ENCODE data around the gene MAMDC2.

The MAMDC2 gene

GRCh38 chr9:70110194-70111041 is 66.8 kb downstream of the MAMDC2 start:
- no peak for DNase-seq

DNA sequence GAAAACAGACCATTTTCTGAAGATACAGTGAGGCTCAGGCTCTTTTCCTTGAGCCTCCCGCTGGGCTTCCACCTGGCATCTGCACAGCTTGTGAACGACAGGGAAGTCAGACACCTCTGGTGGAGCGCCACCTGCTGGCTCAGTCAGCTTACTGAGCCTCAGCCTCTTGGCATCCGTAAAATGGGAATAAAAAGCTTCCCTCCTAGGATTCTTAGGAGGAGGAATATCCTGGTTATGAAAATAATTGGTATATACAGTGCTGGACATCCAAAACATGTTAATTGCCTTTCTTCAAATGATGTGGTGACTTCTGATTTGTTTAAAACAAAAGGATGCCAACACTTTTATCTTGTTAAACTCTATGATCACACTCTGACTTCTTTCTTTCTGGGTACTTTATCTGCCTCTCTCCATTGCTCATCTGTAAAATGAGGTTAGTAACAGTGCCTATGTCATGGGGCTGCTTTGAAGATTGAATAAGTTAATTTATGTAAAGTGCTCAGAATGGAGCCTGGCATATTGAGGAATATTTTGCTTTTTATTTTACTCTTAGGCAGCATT is 67.5 kb downstream of the MAMDC2 start:
- DNase-seq: peak; percentile 39

DNA sequence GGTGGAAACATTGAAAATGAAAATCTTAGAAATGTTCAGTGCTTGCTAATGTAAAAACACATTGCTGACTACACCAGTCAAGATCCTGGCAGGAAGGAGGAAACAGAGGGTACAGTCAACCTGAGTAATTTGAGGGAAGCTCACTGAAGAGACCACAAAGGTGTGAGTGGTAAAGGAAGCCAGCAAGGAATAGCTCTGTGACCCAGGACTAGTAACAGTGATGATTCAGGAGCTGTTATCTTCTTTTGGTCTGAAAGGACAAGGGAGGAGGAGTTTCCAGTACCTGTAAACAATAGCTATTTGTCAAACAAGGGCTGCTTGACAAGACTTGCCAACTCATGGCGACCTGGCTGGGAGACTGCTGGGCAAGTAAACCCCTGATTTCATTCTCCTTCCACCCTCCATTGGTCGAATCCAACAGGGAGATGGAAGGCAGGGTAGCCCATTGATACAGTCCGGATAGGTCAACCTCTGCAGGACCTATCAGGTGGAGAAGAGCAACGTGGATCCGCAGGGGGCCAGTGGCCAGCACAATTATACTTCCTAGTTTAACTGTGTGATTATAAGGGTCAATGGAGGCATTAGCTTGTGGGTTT is 68.1 kb downstream of the MAMDC2 start:
- no peak for DNase-seq

DNA sequence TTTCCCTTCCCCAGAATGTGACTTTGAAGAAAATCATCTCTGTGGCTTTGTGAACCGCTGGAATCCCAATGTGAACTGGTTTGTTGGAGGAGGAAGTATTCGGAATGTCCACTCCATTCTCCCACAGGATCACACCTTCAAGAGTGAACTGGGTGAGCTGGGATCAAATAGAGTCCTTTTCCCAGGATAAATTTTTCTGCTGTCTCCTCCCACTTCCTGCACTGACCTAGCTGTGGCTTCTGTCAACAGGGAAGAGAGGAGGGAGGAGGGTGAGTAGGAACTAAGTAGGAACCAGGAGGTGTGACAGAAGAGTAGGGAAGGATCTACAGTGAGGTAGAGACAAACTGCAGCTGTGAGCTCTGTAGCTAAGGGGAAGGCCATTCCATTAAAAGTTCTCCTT is 69.3 kb downstream of the MAMDC2 start:
- DNase-seq: no peak

DNA sequence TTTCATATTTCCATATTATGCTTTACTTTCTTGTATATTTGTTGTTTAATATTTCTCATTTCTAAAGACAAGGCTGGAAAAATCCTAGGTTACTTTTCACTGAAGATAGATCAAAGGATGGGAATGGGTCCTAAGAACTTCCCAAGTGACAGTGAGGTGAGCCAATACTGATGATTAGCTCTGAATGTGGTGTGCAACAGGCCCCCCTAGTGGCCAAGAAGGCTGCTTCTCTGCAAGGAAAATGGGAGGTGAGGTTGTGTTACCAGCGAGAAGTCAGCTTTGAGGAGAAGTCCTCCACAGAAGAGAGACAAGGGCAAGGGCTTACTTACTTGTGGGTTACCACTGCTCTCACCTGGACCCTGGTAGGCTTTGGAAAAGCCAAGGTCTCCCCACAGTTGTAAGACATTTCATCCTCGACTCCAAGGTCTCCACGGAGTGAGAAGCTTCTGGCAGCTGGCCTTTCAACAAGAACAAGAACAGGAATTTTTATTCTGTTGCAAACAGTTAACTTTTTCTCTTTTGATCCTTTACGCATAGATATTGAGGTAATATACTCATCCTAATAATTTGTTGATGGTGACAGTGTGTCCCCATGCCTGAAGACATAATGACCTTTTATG is 69.9 kb downstream of the MAMDC2 start:
- peak; percentile 14 for DNase-seq

GRCh38 chr9:70114898-70115297 is 71.2 kb downstream of the MAMDC2 start:
- DNase-seq: no peak

GRCh38 chr9:70117835-70118319 is 74.2 kb downstream of the MAMDC2 start:
- DNase-seq: no peak

- DNase-seq: no peak
Observed at GRCh38 chr9:70119786-70120185, 76.1 kb downstream of the MAMDC2 start.

GRCh38 chr9:70120834-70121510 is 77.3 kb downstream of the MAMDC2 start:
- peak; percentile 6 for DNase-seq

GRCh38 chr9:70121818-70122436 is 78.3 kb downstream of the MAMDC2 start:
- DNase-seq: no peak

DNA sequence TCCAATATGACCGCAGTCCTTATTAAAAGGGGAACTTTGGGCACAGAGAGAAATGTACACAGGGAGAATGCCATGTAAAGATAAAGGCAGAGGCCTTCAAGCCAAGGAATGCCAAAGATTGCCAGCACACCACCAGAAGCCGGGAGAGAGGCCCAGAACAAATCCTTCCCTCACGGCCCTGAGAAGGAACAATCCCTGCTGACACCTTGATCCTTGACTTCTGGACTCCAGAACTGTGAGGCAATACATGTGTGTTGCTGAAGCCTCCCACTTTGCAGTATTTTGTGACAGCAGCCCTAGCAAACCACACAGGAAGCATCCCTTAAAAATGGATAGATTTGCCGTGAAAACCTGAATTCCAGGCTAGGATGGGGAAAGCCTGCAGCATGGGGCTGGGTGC is 80.0 kb downstream of the MAMDC2 start:
- DNase-seq: no peak

DNA sequence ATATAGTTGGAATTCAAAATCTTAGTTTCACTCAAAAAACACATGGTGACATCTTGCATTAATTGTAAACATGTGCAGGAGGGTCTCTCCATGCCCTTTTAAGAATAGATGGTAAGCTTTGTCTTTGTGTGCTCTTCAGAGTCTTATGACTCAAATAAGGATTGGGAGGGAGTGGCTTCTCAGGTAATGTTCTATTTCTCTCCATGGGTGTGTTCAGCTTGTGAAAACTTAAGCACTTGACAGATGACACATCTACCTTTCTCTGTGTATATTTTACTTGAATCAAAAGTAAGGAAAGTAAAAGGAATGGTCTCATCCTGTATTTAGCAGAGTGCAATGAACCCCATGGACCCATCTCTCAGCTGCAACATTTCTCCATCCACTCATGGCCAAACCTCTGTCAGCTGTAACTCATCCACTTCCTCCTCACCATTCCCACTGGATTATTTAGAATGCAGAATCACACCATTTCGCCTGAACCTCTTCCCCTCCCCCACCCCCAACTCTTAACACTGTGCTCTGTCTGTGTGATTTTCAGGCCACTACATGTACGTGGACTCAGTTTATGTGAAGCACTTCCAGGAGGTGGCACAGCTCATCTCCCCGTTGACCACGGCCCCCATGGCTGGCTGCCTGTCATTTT is 82.1 kb downstream of the MAMDC2 start:
- no peak for DNase-seq

GRCh38 chr9:70127036-70127435 is 83.4 kb downstream of the MAMDC2 start:
- DNase-seq: no peak

- DNase-seq: no peak
Observed at GRCh38 chr9:70127540-70128416, 84.1 kb downstream of the MAMDC2 start.

DNA sequence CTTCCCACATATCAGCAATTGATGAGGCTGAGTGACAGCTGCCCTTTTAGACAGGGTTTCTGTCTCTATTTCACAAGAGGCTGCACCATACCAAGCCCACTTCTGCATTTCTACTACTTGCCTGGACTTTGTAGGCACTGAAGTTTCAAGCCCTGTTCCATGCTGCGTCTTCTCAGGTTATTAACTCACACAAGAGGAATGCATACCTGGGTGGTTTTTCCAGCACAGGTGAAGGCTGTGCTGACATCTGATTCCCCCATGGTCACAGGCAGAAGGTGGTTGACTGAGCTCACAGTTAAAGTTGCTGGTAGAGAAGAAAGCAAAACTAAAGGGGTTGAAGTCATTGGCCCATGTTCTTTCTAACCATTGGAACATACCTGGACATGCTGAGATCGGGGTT is 86.6 kb downstream of the MAMDC2 start:
- DNase-seq: no peak

DNA sequence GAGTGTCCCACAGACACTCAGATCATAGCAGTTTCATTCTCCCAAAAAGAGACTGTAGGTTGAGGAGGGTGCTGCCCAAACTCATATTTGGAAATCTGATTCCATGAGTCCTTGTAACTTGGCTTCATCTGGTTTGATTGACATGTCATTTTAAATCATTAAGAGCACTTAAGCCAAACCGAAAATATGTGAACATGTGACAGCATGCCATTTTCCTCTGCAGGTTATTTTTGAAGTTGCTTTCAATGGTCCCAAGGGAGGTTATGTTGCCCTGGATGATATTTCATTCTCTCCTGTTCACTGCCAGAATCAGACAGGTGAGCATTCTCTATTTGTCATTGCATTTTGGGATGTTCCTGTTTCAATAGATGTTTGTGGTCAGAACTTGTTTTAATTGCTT is 87.6 kb downstream of the MAMDC2 start:
- no peak for DNase-seq

DNA sequence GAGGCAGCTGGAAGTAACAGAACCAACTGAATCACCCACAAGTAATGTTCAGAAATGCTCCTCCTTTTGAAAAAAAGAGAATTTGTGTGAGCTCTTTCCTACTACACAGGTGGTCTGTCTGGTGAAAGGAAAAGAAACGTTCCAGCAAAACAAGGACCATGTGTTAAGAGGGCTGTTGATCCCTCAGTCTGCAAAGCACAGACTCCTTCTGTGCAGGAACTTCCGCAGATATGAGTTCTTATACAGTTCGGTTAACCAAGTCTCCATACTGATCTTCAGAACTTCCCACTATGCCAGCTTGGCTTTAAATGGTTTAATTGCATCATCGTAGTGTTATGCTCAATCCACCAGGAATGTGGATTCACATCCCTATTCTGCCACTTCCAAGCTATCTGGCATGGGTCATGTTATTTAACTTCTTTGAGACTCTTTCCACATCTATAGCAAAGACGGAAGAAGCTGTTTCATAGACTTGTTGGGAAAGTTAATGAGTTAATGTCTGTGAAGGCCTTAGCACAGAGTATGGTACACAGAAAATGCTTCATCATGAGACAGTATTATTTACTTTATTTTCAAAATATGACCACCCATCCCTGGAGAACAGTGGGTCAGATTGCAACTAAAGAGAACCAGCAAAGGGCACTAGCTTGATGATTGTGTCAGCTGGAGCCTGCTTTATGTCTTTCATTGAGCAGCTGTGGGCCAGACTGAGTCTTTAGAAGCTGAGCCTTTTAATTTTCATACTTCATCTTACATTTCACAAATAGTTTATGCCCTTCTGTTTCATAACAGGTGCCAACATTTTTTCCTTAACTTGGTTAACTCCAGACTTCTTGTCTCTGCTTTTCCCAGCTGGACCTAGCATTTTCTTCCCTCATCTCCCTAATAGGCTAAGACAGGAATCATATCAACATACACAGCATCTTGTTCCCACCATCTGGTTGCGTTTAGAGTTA is 89.9 kb downstream of the MAMDC2 start:
- no peak for DNase-seq

GRCh38 chr9:70134360-70134759 is 90.7 kb downstream of the MAMDC2 start:
- no peak for DNase-seq

DNA sequence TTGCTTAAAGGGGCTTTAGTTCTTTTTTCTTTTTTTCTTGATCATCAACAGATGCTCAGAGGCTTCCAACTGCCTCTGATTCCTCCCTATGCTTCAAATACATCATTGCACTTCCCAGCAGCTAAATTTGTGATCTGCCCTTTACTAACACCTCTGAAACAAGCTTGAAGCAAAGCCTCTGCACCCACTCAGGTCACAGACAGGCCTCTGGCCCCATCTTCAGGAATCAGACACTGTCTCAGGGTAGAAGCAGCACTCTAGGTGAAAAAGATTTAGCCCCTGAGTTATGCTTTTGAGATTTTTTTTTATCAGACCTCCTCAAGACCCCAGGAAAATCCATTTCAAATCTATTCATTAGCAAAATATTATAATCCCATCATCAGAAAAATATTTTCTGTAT is 91.5 kb downstream of the MAMDC2 start:
- DNase-seq: no peak

DNA sequence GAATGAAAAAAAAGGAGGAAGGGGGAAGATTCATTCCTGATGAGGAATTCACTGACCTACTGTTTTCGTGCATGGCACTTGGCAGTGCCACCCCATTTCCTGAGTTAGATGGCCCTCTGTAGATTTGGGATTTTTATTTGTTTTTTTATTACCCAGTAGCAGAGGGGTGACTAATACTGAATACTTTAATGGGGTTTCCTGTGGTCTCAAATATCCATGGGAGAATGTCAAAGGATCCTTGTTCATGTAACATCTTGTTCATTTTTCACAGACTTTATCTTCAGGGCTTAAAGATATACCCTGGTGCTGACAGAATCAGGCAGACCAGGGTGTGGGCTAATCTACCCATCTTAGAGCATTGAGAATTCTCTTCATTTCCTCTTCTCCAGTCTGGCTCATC is 93.0 kb downstream of the MAMDC2 start:
- no peak for DNase-seq

All from NCI-H1694 (cell line).